Measurements from ENCODE around the gene HRC.

GRCh38 chr19:49190781-49191180, 35.6 kb upstream of the HRC start:
- TF ChIP-seq CTCF (conservative IDR thresholded peaks at IDR 0.05) (no peak), EZH2 (IDR thresholded peaks at IDR 0.05; ENCODE audit: low read depth) (no peak)
